ENCODE results near the gene TCF15. TPM values are rescaled to one million over a fixed set of nuclear protein-coding genes. Genes with fewer than 3 reads are reported as not detected.

The TCF15 gene
- total RNA-seq, 4 donors from 2014 or later, result not detected

DNA sequence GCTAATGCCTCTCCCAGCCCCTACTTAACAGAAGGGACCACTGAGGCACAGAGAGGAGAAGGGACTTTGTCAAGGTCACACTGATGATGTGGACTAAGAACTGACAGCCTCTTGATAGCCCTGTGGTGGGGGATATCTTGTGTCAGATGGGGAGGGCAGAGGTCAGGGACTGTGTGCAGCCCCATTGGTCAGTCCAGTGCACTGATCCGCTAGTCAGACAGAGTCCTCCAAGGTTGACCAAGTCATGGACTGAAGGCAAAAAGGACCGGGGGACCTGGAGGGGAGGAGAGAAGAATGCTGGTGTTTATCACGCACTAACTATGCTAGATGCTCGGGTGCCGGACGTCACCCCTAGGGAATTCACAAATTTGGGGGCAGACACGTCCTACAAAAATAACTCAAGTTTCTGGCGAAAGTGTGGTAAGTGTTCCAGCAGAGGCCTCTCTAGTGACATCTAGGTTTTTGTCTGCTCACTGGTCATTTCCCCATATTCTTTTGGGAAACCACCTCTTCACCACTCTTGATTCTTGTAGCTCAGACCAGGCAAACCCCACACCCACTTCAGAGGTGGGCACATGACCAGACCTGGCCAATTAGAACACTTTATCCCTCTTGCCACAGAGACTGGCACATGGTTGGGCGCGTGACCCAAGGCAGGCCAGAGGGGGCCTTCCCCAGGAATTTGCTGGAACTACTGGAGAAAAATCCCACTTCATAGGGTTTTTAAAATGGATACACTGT, 21.0 kb downstream of the TCF15 start:
- DNase-seq, result no peak
- intact Hi-C loops (cut with DNase I; ENCODE audit: low total_unique reads), result no loop called here
- in situ Hi-C loops (cut with MboI; ENCODE audit: low pct_ligation_motif_present in 1 of 4, low pct_unique_long_range_greater_than_20kb in 1 of 4, low sequenced_read_pairs in 3 of 4), result no loop called here
- no peak overlapping the region for H3K27ac ChIP-seq
- no peaks in the 10 kb centered on the region for H3K4me1 ChIP-seq
- WGBS, 2 donors (ENCODE audit: low coverage in 1 of 2), result 74 to 84% methylated on average over 6 to 10 of the region's 10 CpGs
- no peak for TF ChIP-seq POLR2A (IDR thresholded peaks at IDR 0.05)
- no peak for TF ChIP-seq POLR2AphosphoS5 (IDR thresholded peaks at IDR 0.05)
- TF ChIP-seq CTCF (IDR thresholded peaks at IDR 0.05), result no peak
- no peak for TF ChIP-seq EP300 (IDR thresholded peaks at IDR 0.05; ENCODE audit: low read depth)
- no peaks in the 10 kb centered on the region for H3K9me3 ChIP-seq
- no peaks in the 10 kb centered on the region for H3K36me3 ChIP-seq
- peaks cover 9% of the 10 kb centered on the region for H3K27me3 ChIP-seq
- H3K4me3 ChIP-seq, result no peak overlapping the region

DNA sequence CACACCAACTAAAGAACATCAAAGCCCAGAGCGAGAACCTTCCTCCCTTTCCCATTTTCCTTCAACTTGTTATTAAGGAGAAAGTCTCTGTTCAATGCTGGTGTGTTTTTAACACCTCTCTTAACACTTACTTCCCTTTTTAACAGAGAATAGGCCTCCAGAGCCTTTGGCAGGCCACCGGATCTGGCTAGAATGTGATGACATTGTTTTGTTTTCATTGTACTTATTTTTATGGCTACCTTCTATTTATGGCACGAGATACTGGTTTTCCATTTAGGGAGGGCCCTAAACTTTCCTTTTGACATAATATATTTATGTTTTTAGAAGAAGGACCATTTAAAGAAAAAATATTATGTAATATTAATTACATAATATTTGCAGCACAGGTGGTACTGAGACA, 21.6 kb downstream of the TCF15 start:
- TF ChIP-seq POLR2A (IDR thresholded peaks at IDR 0.05), result no peak
- no peak for TF ChIP-seq EP300 (IDR thresholded peaks at IDR 0.05; ENCODE audit: low read depth)
- no peak for TF ChIP-seq POLR2AphosphoS5 (IDR thresholded peaks at IDR 0.05)
- Histone ChIP-seq H3K27me3 (peaks cover 9% of the 10 kb centered on the region), H3K36me3 (no peaks in the 10 kb centered on the region), H3K27ac (no peak overlapping the region), H3K9me3 (no peaks in the 10 kb centered on the region), H3K4me1 (no peaks in the 10 kb centered on the region), H3K4me3 (no peak overlapping the region)
- in situ Hi-C loops (cut with MboI; ENCODE audit: low pct_ligation_motif_present in 1 of 4, low pct_unique_long_range_greater_than_20kb in 1 of 4, low sequenced_read_pairs in 3 of 4), result no loop called here
- WGBS, 2 donors (ENCODE audit: low coverage in 1 of 2), result 33 to 35% methylated on average over 3 of the region's 3 CpGs
- intact Hi-C loops (cut with DNase I; ENCODE audit: low total_unique reads), result no loop called here
- DNase-seq, result no peak

GRCh38 chr20:584971-585301, 25.2 kb downstream of the TCF15 start:
- no peak for TF ChIP-seq CTCF (IDR thresholded peaks at IDR 0.05)
- no peak for TF ChIP-seq POLR2AphosphoS5 (IDR thresholded peaks at IDR 0.05)
- no peak for TF ChIP-seq EP300 (IDR thresholded peaks at IDR 0.05; ENCODE audit: low read depth)
- TF ChIP-seq POLR2A (IDR thresholded peaks at IDR 0.05), result no peak
- in situ Hi-C loops (cut with MboI; ENCODE audit: low pct_ligation_motif_present in 1 of 4, low pct_unique_long_range_greater_than_20kb in 1 of 4, low sequenced_read_pairs in 3 of 4), result no loop called here
- WGBS, 2 donors (ENCODE audit: low coverage in 1 of 2), result 68 to 77% methylated on average over 3 to 7 of the region's 7 CpGs
- no peaks in the 10 kb centered on the region for H3K36me3 ChIP-seq
- H3K4me3 ChIP-seq, result no peak overlapping the region
- intact Hi-C loops (cut with DNase I; ENCODE audit: low total_unique reads), result no loop called here
- peaks cover 18% of the 10 kb centered on the region for H3K27me3 ChIP-seq
- no peak overlapping the region for H3K27ac ChIP-seq
- no peaks in the 10 kb centered on the region for H3K9me3 ChIP-seq
- H3K4me1 ChIP-seq, result no peaks in the 10 kb centered on the region
- no peak for DNase-seq

DNA sequence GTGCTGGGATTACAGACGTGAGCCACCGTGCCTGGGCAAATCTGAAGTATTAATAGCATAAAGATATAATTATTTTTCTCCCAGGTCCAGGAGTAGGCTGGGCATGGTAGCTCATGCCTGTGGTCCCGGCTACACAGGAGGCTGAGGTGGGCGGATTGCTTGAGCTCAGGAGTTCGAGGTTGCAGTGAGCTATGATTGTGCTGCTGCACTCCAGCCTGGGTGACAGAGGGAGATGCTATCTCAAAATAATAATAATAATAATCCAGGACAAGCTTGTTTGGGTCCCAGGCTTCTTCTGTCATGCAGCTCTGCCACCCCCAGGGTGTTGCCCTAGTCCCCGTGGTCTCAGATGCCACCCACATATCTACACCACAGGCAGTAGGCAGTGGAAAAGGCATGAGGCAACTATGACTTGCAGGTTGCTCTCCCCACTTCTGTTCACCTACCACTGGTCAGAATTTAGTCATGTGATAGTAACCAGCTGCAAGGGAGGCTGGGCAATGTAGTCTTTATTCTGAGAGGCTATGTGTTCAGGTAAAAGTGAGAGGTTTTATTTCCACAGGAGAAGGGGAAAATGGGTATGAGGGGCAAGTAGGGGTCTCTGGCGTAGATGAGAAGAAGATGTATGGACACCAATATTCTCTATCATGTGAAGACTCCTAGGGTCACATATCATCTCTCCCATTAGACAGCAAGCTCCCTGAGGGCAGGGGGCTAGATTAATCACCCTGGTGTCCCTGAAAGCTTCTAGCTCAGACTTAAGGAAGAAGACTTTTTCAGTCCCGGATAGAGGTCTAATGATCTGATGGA, 25.7 kb downstream of the TCF15 start:
- no peak overlapping the region for H3K4me3 ChIP-seq
- in situ Hi-C loops (cut with MboI; ENCODE audit: low pct_ligation_motif_present in 1 of 4, low pct_unique_long_range_greater_than_20kb in 1 of 4, low sequenced_read_pairs in 3 of 4), result no loop called here
- intact Hi-C loops (cut with DNase I; ENCODE audit: low total_unique reads), result no loop called here
- DNase-seq, result no peak
- 66 to 75% methylated on average over 2 to 8 of the region's 8 CpGs for WGBS, 2 donors (ENCODE audit: low coverage in 1 of 2)
- H3K36me3 ChIP-seq, result no peaks in the 10 kb centered on the region
- peaks cover 18% of the 10 kb centered on the region for H3K27me3 ChIP-seq
- no peaks in the 10 kb centered on the region for H3K9me3 ChIP-seq
- no peak for TF ChIP-seq EP300 (IDR thresholded peaks at IDR 0.05; ENCODE audit: low read depth)
- no peak for TF ChIP-seq POLR2AphosphoS5 (IDR thresholded peaks at IDR 0.05)
- no peak for TF ChIP-seq CTCF (IDR thresholded peaks at IDR 0.05)
- no peak for TF ChIP-seq POLR2A (IDR thresholded peaks at IDR 0.05)
- H3K27ac ChIP-seq, result no peak overlapping the region
- no peaks in the 10 kb centered on the region for H3K4me1 ChIP-seq

All from transverse colon (tissue), 4 donors.